Choroid plexus epithelial cell (primary cell): Measurements from ENCODE around the gene SHE.
"Not testable (repeated sequence)": the region's sequence is repeated elsewhere in the genome, so short reads cannot be mapped to it uniquely, and the experiment has no call there.

Experiments used
- DNase-seq: peaks from one replicate; pipeline ENCODE4 v3.0.0-alpha.2; 2010; ENCODE audit warnings: low read depth
- H3K4me3 ChIP-seq: 2 replicates; pipeline ENCODE4 v1.5.1; 2011; ENCODE audit warnings: low read depth, mild to moderate bottlenecking, control low read depth, low read length, moderate library complexity
- CTCF ChIP-seq: conservative IDR thresholded peaks from 2 replicates; pipeline ENCODE4 v1.5.1; 2011; ENCODE audit warnings: low read depth, mild to moderate bottlenecking, control low read depth, inconsistent platforms, low read length, moderate library complexity

Gene SHE

GRCh38 chr1:154547105-154547732 is 45.0 kb upstream of the SHE start:
- no peak overlapping the region for H3K4me3 ChIP-seq
- DNase-seq = no peak
- TF ChIP-seq CTCF = no peak

GRCh38 chr1:154546264-154547063 is 44.3 kb upstream of the SHE start:
- TF ChIP-seq CTCF = peak; percentile 86
- no peak overlapping the region for H3K4me3 ChIP-seq
- DNase-seq = peak; percentile 74

GRCh38 chr1:154541231-154541630 is 39.0 kb upstream of the SHE start:
- H3K4me3 ChIP-seq = no peak overlapping the region

GRCh38 chr1:154539486-154540483 is 37.6 kb upstream of the SHE start:
- no peak overlapping the region for H3K4me3 ChIP-seq
- TF ChIP-seq CTCF = no peak
- no peak for DNase-seq

More at GRCh38 chr1:154541231-154541630, 39.0 kb upstream of the SHE start:
- DNase-seq = no peak
- TF ChIP-seq CTCF = no peak

- no peak for DNase-seq
- no peak for TF ChIP-seq CTCF
- H3K4me3 ChIP-seq = no peak overlapping the region
These were observed 34.4 kb upstream of the SHE start for GRCh38 chr1:154536570-154536969.

GRCh38 chr1:154533952-154534844 is 32.0 kb upstream of the SHE start:
- peak; percentile 54 for DNase-seq
- no peak overlapping the region for H3K4me3 ChIP-seq

GRCh38 chr1:154531950-154532349 is 29.7 kb upstream of the SHE start:
- DNase-seq, H3K4me3 ChIP-seq: not testable (repeated sequence)

More at GRCh38 chr1:154533952-154534844, 32.0 kb upstream of the SHE start:
- TF ChIP-seq CTCF = peak; percentile 63
